Natural killer cell (primary cell): ENCODE data around the gene ADAMTS14. TPM values are rescaled to one million over a fixed set of nuclear protein-coding genes. Genes with fewer than 3 reads are reported as not detected.

Source experiments
- ATAC-seq, 3 donors: fragments of 150-1000 bp in 2 of 3; fragments of 200-7000 bp in 1 of 3; cut with Tn5 transposase; 1 replicate in 1 of 3; 2 replicates in 2 of 3; pipeline ENCODE4 v1.10.0; 2021; ENCODE audit warnings: mild to moderate bottlenecking in 2 of 3, moderate library complexity in 2 of 3
- DNase-seq, 2 donors: peaks; one replicate each; pipeline versions ENCODE4 v3.0.0 to v3.0.0-alpha.2; 2013 to 2021; ENCODE audit warnings: mixed read lengths in 1 of 2
- H3K27ac ChIP-seq: one replicate; pipeline ENCODE4 v1.5.1; 2013; ENCODE audit warnings: mild to moderate bottlenecking, low read length
- H3K27me3 ChIP-seq: one replicate; pipeline ENCODE4 v1.6.1; 2013; ENCODE audit warnings: low read length; ENCODE audit not compliant: control insufficient read depth, insufficient read depth
- H3K36me3 ChIP-seq: one replicate; pipeline ENCODE4 v1.6.1; 2013; ENCODE audit warnings: low read length; ENCODE audit not compliant: control insufficient read depth, insufficient read depth
- H3K4me1 ChIP-seq: one replicate; pipeline ENCODE4 v1.6.1; 2013; ENCODE audit warnings: low read length; ENCODE audit not compliant: control insufficient read depth, insufficient read depth
- H3K4me3 ChIP-seq: one replicate; pipeline ENCODE4 v1.5.1; 2013; ENCODE audit warnings: low read length
- H3K9me3 ChIP-seq: one replicate; pipeline ENCODE4 v1.6.1; 2013; ENCODE audit warnings: low read length; ENCODE audit not compliant: control insufficient read depth, insufficient read depth
- H3K27ac Mint-ChIP-seq, 2 donors: one replicate each; pipeline ENCODE4 v1.8.0; 2022; ENCODE audit warnings: mild to moderate bottlenecking in 2 of 2, mixed read lengths in 2 of 2, moderate library complexity in 1 of 2
- H3K27me3 Mint-ChIP-seq, 2 donors: one replicate each; pipeline ENCODE4 v1.8.0; 2022; ENCODE audit warnings: low read depth in 2 of 2, mixed read lengths in 2 of 2
- H3K36me3 Mint-ChIP-seq: one replicate; pipeline ENCODE4 v1.8.0; 2022; ENCODE audit warnings: mixed read lengths
- H3K4me1 Mint-ChIP-seq, 2 donors: one replicate each; pipeline ENCODE4 v1.8.0; 2022; ENCODE audit warnings: mixed read lengths in 2 of 2
- H3K4me3 Mint-ChIP-seq: one replicate; pipeline ENCODE4 v1.8.0; 2022; ENCODE audit warnings: mild to moderate bottlenecking, moderate library complexity, mixed read lengths
- H3K9me3 Mint-ChIP-seq, 2 donors: one replicate each; pipeline ENCODE4 v1.8.0; 2022; ENCODE audit warnings: mixed read lengths in 2 of 2
- WGBS: methylation state at CpG from one replicate; pipeline ENCODE4 v1.1.7; 2013; ENCODE audit warnings: missing lambda C conversion rate; ENCODE audit not compliant: insufficient coverage; 5-methylcytosine and 5-hydroxymethylcytosine counted together
- intact Hi-C: fragments of 100-400 bp; cut with micrococcal nuclease; formaldehyde crosslinking; loops from one replicate; pipeline ENCODE4 v1.14.2; 2022
- total RNA-seq, 4 donors: library from RNA; stranded (reverse); fragments of 120-200 nt in 1 of 4; gene quantifications; one replicate each; pipeline versions ENCODE4 v1.2.3 to v1.2.4, GENCODE V29; 2013 to 2022
- TF ChIP-seq, protein P1 (sequence below): fragments of 200-600 bp; IDR thresholded peaks from one replicate; pipeline ENCODE4 v1.8.0; 2022; ENCODE audit warnings: antibody characterized with exemption

ADAMTS14 gene
- total RNA-seq, 3 donors from 2014 or later (not counting 1 experiment from before 2014, with no cell fraction given), result 0.70 to 1.5 (median 1.1) TPM

- Histone ChIP-seq H3K36me3 (no peaks in the 10 kb centered on the region), H3K27me3 (no peaks in the 10 kb centered on the region), H3K4me1 (peaks cover 8% of the 10 kb centered on the region), H3K4me3 (no peak overlapping the region), H3K9me3 (no peaks in the 10 kb centered on the region), H3K27ac (no peak overlapping the region)
- Mint-ChIP-seq H3K4me3 (no peak overlapping the region), H3K9me3 (no peaks in the 10 kb centered on the region), H3K27ac (no peak overlapping the region), H3K4me1 (peaks cover 8 to 10% of the 10 kb centered on the region in 2 donors), H3K36me3 (no peaks in the 10 kb centered on the region), H3K27me3 (no peaks in the 10 kb centered on the region)
- WGBS, result 70% methylated on average over 2 of the region's 2 CpGs
- ATAC-seq (no peak), DNase-seq (no peak)
- TF ChIP-seq, protein P1, sequence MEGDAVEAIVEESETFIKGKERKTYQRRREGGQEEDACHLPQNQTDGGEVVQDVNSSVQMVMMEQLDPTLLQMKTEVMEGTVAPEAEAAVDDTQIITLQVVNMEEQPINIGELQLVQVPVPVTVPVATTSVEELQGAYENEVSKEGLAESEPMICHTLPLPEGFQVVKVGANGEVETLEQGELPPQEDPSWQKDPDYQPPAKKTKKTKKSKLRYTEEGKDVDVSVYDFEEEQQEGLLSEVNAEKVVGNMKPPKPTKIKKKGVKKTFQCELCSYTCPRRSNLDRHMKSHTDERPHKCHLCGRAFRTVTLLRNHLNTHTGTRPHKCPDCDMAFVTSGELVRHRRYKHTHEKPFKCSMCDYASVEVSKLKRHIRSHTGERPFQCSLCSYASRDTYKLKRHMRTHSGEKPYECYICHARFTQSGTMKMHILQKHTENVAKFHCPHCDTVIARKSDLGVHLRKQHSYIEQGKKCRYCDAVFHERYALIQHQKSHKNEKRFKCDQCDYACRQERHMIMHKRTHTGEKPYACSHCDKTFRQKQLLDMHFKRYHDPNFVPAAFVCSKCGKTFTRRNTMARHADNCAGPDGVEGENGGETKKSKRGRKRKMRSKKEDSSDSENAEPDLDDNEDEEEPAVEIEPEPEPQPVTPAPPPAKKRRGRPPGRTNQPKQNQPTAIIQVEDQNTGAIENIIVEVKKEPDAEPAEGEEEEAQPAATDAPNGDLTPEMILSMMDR, result no peak
- intact Hi-C loops, result no loop called here
These were observed 106.8 kb downstream of the ADAMTS14 start for GRCh38 chr10:70779088-70779487.

GRCh38 chr10:70779511-70780369 is 107.4 kb downstream of the ADAMTS14 start:
- Histone ChIP-seq H3K9me3 (no peaks in the 10 kb centered on the region), H3K4me1 (peaks cover 14% of the 10 kb centered on the region), H3K4me3 (no peak overlapping the region), H3K27ac (no peak overlapping the region), H3K27me3 (no peaks in the 10 kb centered on the region), H3K36me3 (no peaks in the 10 kb centered on the region)
- Mint-ChIP-seq H3K4me1 (peaks cover 14 to 16% of the 10 kb centered on the region in 2 donors), H3K9me3 (no peaks in the 10 kb centered on the region), H3K27ac (no peak overlapping the region), H3K27me3 (no peaks in the 10 kb centered on the region), H3K36me3 (no peaks in the 10 kb centered on the region), H3K4me3 (no peak overlapping the region)
- no peak for ATAC-seq
- 89% methylated on average over 15 of the region's 16 CpGs for WGBS
- intact Hi-C loops, result no loop called here
- no peak for DNase-seq
- TF ChIP-seq, protein P1, result no peak

DNA sequence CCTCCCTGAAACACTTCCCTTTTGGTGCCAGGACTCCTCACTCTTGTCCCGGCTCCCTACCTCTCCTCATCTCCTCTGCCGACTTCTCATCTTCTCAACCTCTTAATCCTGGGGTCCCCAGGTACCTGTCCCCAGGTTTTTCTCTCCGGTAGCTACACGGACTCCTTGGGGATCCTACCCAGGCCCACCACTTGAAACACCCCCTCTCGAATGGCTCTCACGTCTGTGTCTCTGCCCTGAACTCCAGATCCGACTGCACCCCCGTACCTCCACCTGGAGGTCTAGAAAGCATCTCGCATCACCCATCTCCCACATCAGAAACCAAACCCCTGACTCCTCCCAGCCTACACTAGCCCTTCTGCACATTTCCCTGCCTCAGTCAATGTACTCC is 108.1 kb downstream of the ADAMTS14 start:
- WGBS, result 91% methylated on average over 9 of the region's 9 CpGs
- H3K36me3 Mint-ChIP-seq, result no peaks in the 10 kb centered on the region
- Histone ChIP-seq H3K4me1 (peaks cover 20% of the 10 kb centered on the region), H3K36me3 (no peaks in the 10 kb centered on the region), H3K9me3 (no peaks in the 10 kb centered on the region), H3K27me3 (no peaks in the 10 kb centered on the region), H3K27ac (no peak overlapping the region), H3K4me3 (no peak overlapping the region)
- H3K4me3 Mint-ChIP-seq, result no peak overlapping the region
- peaks cover 21 to 22% of the 10 kb centered on the region in 2 donors for H3K4me1 Mint-ChIP-seq
- DNase-seq (no peak), ATAC-seq (no peak)
- intact Hi-C loops, result no loop called here
- TF ChIP-seq, protein P1, result no peak
- no peaks in the 10 kb centered on the region for H3K9me3 Mint-ChIP-seq
- H3K27ac Mint-ChIP-seq, result no peak overlapping the region
- H3K27me3 Mint-ChIP-seq, result no peaks in the 10 kb centered on the region
